CD8-positive, alpha-beta memory T cell (primary cell): Measurements from ENCODE around the gene SMYD4. TPM values are rescaled to one million over a fixed set of nuclear protein-coding genes. Genes with fewer than 3 reads are reported as not detected.
"Not testable (repeated sequence)": the region's sequence is repeated elsewhere in the genome, so short reads cannot be mapped to it uniquely, and the experiment has no call there.

Experiments used
- CTCF ChIA-PET: fragments of 350-600 bp; sonication (Branson Sonifier 250); formaldehyde crosslinking; loops from one replicate; lab custom pipeline; 2021; ENCODE audit warnings: antibody characterized with exemption; lab: Charles Lee
- POLR2A ChIA-PET: fragments of 350-600 bp; sonication (Branson Sonifier 250); formaldehyde crosslinking; loops from one replicate; lab custom pipeline; 2021; ENCODE audit warnings: antibody characterized with exemption; lab: Charles Lee
- DNase-seq, 5 donors: peaks; one replicate each; pipeline versions ENCODE4 v3.0.0 to v3.0.0-alpha.2; 2020 to 2022; ENCODE audit warnings: mixed read lengths in 1 of 5
- H3K27ac ChIP-seq: one replicate; pipeline ENCODE4 v1.7.0; 2013; ENCODE audit warnings: low read depth, mild to moderate bottlenecking, low read length, moderate library complexity
- H3K27me3 ChIP-seq: 2 replicates; pipeline ENCODE4 v1.7.0; 2013; ENCODE audit warnings: low read length, mild to moderate bottlenecking; ENCODE audit not compliant: insufficient read depth, poor library complexity, severe bottlenecking
- H3K36me3 ChIP-seq: 2 replicates; pipeline ENCODE4 v1.7.0; 2013; ENCODE audit warnings: mild to moderate bottlenecking, low read length, moderate library complexity; ENCODE audit not compliant: insufficient read depth
- H3K4me1 ChIP-seq: 2 replicates; pipeline ENCODE4 v1.7.0; 2013; ENCODE audit warnings: mild to moderate bottlenecking, low read length, moderate library complexity; ENCODE audit not compliant: insufficient read depth
- H3K4me3 ChIP-seq: 2 replicates; pipeline ENCODE4 v1.7.0; 2013; ENCODE audit warnings: mild to moderate bottlenecking, low read length
- H3K9me3 ChIP-seq: 2 replicates; pipeline ENCODE4 v1.7.0; 2013; ENCODE audit warnings: mild to moderate bottlenecking, low read length
- H3K27ac Mint-ChIP-seq, 8 donors: one replicate each; pipeline ENCODE4 v1.8.0; 2020 to 2021; ENCODE audit warnings: mixed read lengths in 8 of 8, mild to moderate bottlenecking in 6 of 8, inconsistent platforms in 3 of 8, moderate library complexity in 3 of 8
- H3K27me3 Mint-ChIP-seq, 2 donors: one replicate each; pipeline ENCODE4 v1.8.0; 2020 to 2021; ENCODE audit warnings: mixed read lengths in 2 of 2, mild to moderate bottlenecking in 1 of 2, moderate library complexity in 1 of 2
- H3K36me3 Mint-ChIP-seq, 3 donors: one replicate each; pipeline ENCODE4 v1.8.0; 2020 to 2021; ENCODE audit warnings: mixed read lengths in 3 of 3, inconsistent platforms in 1 of 3, mild to moderate bottlenecking in 1 of 3
- H3K4me1 Mint-ChIP-seq, 3 donors: one replicate each; pipeline ENCODE4 v1.8.0; 2020 to 2021; ENCODE audit warnings: mixed read lengths in 3 of 3, inconsistent platforms in 1 of 3, mild to moderate bottlenecking in 1 of 3
- H3K4me3 Mint-ChIP-seq, 7 donors: one replicate each; pipeline ENCODE4 v1.8.0; 2020 to 2021; ENCODE audit warnings: mixed read lengths in 7 of 7, mild to moderate bottlenecking in 6 of 7, moderate library complexity in 4 of 7, inconsistent platforms in 2 of 7
- H3K9me3 Mint-ChIP-seq, 5 donors: one replicate each; pipeline ENCODE4 v1.8.0; 2020 to 2022; ENCODE audit warnings: mixed read lengths in 5 of 5, mild to moderate bottlenecking in 3 of 5, moderate library complexity in 2 of 5, inconsistent platforms in 1 of 5
- polyA plus RNA-seq: library from polyadenylated mRNA; unstranded; fragments of 300-500 nt; fragmentation: Illumina TruSeq; gene quantifications from one replicate; pipeline ENCODE4 v1.2.3, GENCODE V29; 2021
- total RNA-seq, 2 experiments: library from RNA; stranded (reverse); gene quantifications; one replicate each; pipeline ENCODE4 v1.2.3, GENCODE V29; 2021

Gene SMYD4
- total and polyA plus RNA-seq, 3 experiments from 2014 or later = 16.4 to 20.1 (median 18.7) TPM

GRCh38 chr17:1773000-1773695 is 56.6 kb downstream of the SMYD4 start:
- H3K36me3 ChIP-seq, DNase-seq, POLR2A ChIA-PET, H3K9me3 Mint-ChIP-seq, H3K4me3 ChIP-seq, H3K27ac ChIP-seq, H3K27me3 ChIP-seq, H3K27me3 Mint-ChIP-seq, H3K4me3 Mint-ChIP-seq, H3K9me3 ChIP-seq, H3K4me1 ChIP-seq: not testable (repeated sequence)
- peaks cover 0 to 21% (median 0%) of the 10 kb centered on the region in 3 donors for H3K36me3 Mint-ChIP-seq
- peak overlapping the region in 5 of 8 donors; percentile 51 to 94 (median 58) for H3K27ac Mint-ChIP-seq
- CTCF ChIA-PET = interaction anchor here (1.2 kb wide), 1 partner anchor 8 kb away, joined by 3 read pairs; no protein-coding TSS in a partner anchor
- peaks cover 9 to 18% (median 10%) of the 10 kb centered on the region in 3 donors for H3K4me1 Mint-ChIP-seq

GRCh38 chr17:1769822-1770477 is 59.8 kb downstream of the SMYD4 start:
- peaks cover 14 to 23% (median 14%) of the 10 kb centered on the region in 3 donors for H3K4me1 Mint-ChIP-seq
- Histone ChIP-seq H3K27ac (no peak overlapping the region), H3K4me1 (peaks cover 10% of the 10 kb centered on the region), H3K27me3 (no peaks in the 10 kb centered on the region), H3K36me3 (no peaks in the 10 kb centered on the region), H3K4me3 (no peak overlapping the region), H3K9me3 (no peaks in the 10 kb centered on the region)
- ChIA-PET CTCF (interaction anchor here (0.8 to 1.8 kb wide), 5 partner anchors 14 to 121 kb away, joined by 3 to 6 read pairs (median 3); partner anchors contain the start of genes RILP and WDR81), POLR2A (interaction anchor here (0.6 to 1.3 kb wide), 2 partner anchors 54 to 104 kb away, joined by 3 read pairs; no protein-coding TSS in a partner anchor)
- no peaks in the 10 kb centered on the region for H3K27me3 Mint-ChIP-seq
- peak in 1 of 5 donors; percentile 32 for DNase-seq
- no peaks in the 10 kb centered on the region for H3K9me3 Mint-ChIP-seq
- peak overlapping the region in 5 of 7 donors; percentile 59 to 76 (median 67) for H3K4me3 Mint-ChIP-seq
- H3K27ac Mint-ChIP-seq = peak overlapping the region in 7 of 8 donors; percentile 46 to 84 (median 75)
- no peaks in the 10 kb centered on the region for H3K36me3 Mint-ChIP-seq

- peaks cover 34% of the 10 kb centered on the region for H3K4me1 ChIP-seq
- ChIA-PET CTCF (interaction anchor here (2.2 kb wide), 1 partner anchor 47 kb away, joined by 5 read pairs; no protein-coding TSS in a partner anchor), POLR2A (no interaction called here)
- Mint-ChIP-seq H3K9me3 (no peaks in the 10 kb centered on the region), H3K4me3 (peak overlapping the region in 1 of 7 donors; percentile 27), H3K36me3 (no peaks in the 10 kb centered on the region), H3K27ac (peak overlapping the region in 2 of 8 donors; percentile 52 to 61), H3K4me1 (peaks cover 31 to 47% (median 35%) of the 10 kb centered on the region in 3 donors), H3K27me3 (no peaks in the 10 kb centered on the region)
- H3K36me3 ChIP-seq = no peaks in the 10 kb centered on the region
- H3K27ac ChIP-seq = no peak overlapping the region
- no peaks in the 10 kb centered on the region for H3K9me3 ChIP-seq
- no peak overlapping the region for H3K4me3 ChIP-seq
- H3K27me3 ChIP-seq = no peaks in the 10 kb centered on the region
- no peak for DNase-seq
These were observed 62.3 kb downstream of the SMYD4 start for GRCh38 chr17:1767358-1767757.

GRCh38 chr17:1766382-1767135 is 63.1 kb downstream of the SMYD4 start:
- no peak for DNase-seq
- Mint-ChIP-seq H3K9me3 (no peaks in the 10 kb centered on the region), H3K36me3 (no peaks in the 10 kb centered on the region), H3K27ac (no peak overlapping the region), H3K27me3 (no peaks in the 10 kb centered on the region), H3K4me3 (no peak overlapping the region), H3K4me1 (peaks cover 35 to 53% (median 36%) of the 10 kb centered on the region in 3 donors)
- Histone ChIP-seq H3K27me3 (no peaks in the 10 kb centered on the region), H3K4me3 (no peak overlapping the region), H3K9me3 (no peaks in the 10 kb centered on the region), H3K36me3 (no peaks in the 10 kb centered on the region), H3K4me1 (peaks cover 42% of the 10 kb centered on the region), H3K27ac (no peak overlapping the region)
- POLR2A ChIA-PET = interaction anchor here (0.6 to 1.3 kb wide), 4 partner anchors 42 to 1044 kb away, joined by 3 to 8 read pairs (median 4); partner anchors contain the start of gene WDR81
- CTCF ChIA-PET = interaction anchor here (0.7 to 2.2 kb wide), 3 partner anchors 13 to 111 kb away, joined by 3 to 5 read pairs (median 5); no protein-coding TSS in a partner anchor

- H3K27me3 ChIP-seq = no peaks in the 10 kb centered on the region
- peaks cover 43% of the 10 kb centered on the region for H3K4me1 ChIP-seq
- H3K36me3 ChIP-seq = no peaks in the 10 kb centered on the region
- CTCF ChIA-PET = interaction anchor here (0.7 to 2.2 kb wide), 4 partner anchors 14 to 112 kb away, joined by 3 to 5 read pairs (median 4); no protein-coding TSS in a partner anchor
- Mint-ChIP-seq H3K27ac (no peak overlapping the region), H3K4me3 (no peak overlapping the region), H3K36me3 (no peaks in the 10 kb centered on the region), H3K27me3 (no peaks in the 10 kb centered on the region), H3K4me1 (peaks cover 38 to 48% (median 39%) of the 10 kb centered on the region in 3 donors), H3K9me3 (no peaks in the 10 kb centered on the region)
- no peak overlapping the region for H3K27ac ChIP-seq
- no peak for DNase-seq
- H3K4me3 ChIP-seq = no peak overlapping the region
- POLR2A ChIA-PET = interaction anchor here (0.6 to 1.3 kb wide), 3 partner anchors 41 to 1045 kb away, joined by 3 to 8 read pairs (median 5); partner anchors contain the start of gene WDR81
- no peaks in the 10 kb centered on the region for H3K9me3 ChIP-seq
These were observed 64.1 kb downstream of the SMYD4 start for GRCh38 chr17:1765576-1765975.

- H3K4me3 ChIP-seq, H3K36me3 Mint-ChIP-seq, H3K36me3 ChIP-seq, H3K9me3 ChIP-seq, H3K27me3 ChIP-seq, H3K27ac ChIP-seq, H3K9me3 Mint-ChIP-seq, H3K27me3 Mint-ChIP-seq, DNase-seq: not testable (repeated sequence)
- peaks cover 39% of the 10 kb centered on the region for H3K4me1 ChIP-seq
- ChIA-PET CTCF (interaction anchor here (0.7 to 2.2 kb wide), 5 partner anchors 19 to 290 kb away, joined by 3 to 8 read pairs (median 4); no protein-coding TSS in a partner anchor), POLR2A (interaction anchor here (0.5 to 2.4 kb wide), 5 partner anchors 16 to 1990 kb away, joined by 4 to 14 read pairs (median 6); partner anchors contain the start of gene WDR81)
- H3K4me3 Mint-ChIP-seq = peak overlapping the region in 5 of 7 donors; percentile 61 to 79 (median 69)
- H3K4me1 Mint-ChIP-seq = peaks cover 35 to 42% (median 35%) of the 10 kb centered on the region in 3 donors
- H3K27ac Mint-ChIP-seq = peak overlapping the region in 7 of 8 donors; percentile 50 to 94 (median 89)
These were observed 65.0 kb downstream of the SMYD4 start for GRCh38 chr17:1764705-1765104.

- Histone ChIP-seq H3K4me1 (peaks cover 35% of the 10 kb centered on the region), H3K27me3 (no peaks in the 10 kb centered on the region), H3K27ac (no peak overlapping the region), H3K36me3 (no peaks in the 10 kb centered on the region), H3K9me3 (no peaks in the 10 kb centered on the region), H3K4me3 (no peak overlapping the region)
- POLR2A ChIA-PET = interaction anchor here (0.5 to 2.4 kb wide), 4 partner anchors 16 to 729 kb away, joined by 4 to 14 read pairs (median 6); partner anchors contain the start of gene WDR81
- CTCF ChIA-PET = interaction anchor here (0.7 to 2.2 kb wide), 5 partner anchors 19 to 290 kb away, joined by 3 to 8 read pairs (median 4); no protein-coding TSS in a partner anchor
- Mint-ChIP-seq H3K4me1 (peaks cover 30 to 38% (median 31%) of the 10 kb centered on the region in 3 donors), H3K27me3 (no peaks in the 10 kb centered on the region), H3K36me3 (no peaks in the 10 kb centered on the region), H3K9me3 (no peaks in the 10 kb centered on the region), H3K27ac (peak overlapping the region; percentile 68 to 95 (median 89)), H3K4me3 (peak overlapping the region in 5 of 7 donors; percentile 61 to 79 (median 69))
- peak in 4 of 5 donors; percentile 43 to 72 (median 70) for DNase-seq
These were observed 65.4 kb downstream of the SMYD4 start for GRCh38 chr17:1764284-1764683.
